SH-SY5Y (cell line): Measurements from ENCODE around the gene MTMR12.

Experiments
- GATA2 ChIP-seq: IDR thresholded peaks from 2 replicates; pipeline ENCODE4 v1.6.1; 2011; ENCODE audit warnings: mild to moderate bottlenecking, low read depth, low read length
- GATA3 ChIP-seq: IDR thresholded peaks from 2 replicates; pipeline ENCODE4 v1.6.1; 2011; ENCODE audit warnings: low read depth, mild to moderate bottlenecking, low read length, moderate library complexity

DNA sequence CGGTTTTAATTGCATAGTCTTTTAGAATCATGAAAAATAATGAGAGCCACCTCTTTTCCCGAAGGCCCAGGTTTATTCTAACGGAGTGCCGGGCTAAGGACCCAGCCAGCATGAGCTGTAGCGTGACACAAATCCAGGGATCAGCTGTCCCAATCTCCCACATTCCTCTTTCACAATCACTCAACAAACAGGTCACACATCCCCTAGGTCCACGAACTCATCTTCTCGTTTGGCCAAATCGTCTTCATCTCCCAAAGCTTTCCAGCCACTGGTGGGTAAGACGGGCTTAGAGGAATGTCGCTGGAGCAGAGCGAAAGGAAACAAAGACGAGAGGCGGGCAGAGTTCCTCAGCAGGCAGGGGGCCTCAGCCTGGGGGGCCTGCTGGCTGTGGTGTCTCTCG is 83.2 kb downstream of the MTMR12 start:
- TF ChIP-seq GATA2 (no peak), GATA3 (no peak)
